Measurements from ENCODE around the gene FBXL16.

The FBXL16 gene

DNA sequence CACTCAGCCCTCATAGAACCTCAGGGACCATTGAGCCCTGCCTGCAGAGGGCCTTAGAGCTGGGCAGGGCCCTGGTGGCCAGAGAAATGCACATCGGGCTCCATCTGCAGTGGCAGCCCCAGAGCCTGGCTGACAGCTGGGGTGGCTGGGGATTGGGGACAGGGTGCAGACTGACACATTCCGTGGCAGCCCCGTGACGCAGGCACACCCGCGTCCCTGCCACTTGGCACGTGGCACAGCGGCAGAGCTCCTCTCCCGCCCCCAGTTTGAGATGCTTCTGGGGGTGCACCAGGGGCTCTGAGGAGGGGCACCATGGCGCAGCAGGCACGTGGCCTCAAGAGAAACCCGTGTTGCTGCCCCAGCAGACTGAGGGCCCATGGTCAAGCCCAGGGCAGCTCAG, 2.2 kb downstream of the FBXL16 start:
- H3K36me3 ChIP-seq (replicated peaks; ENCODE audit: low read depth, low read length) = no peaks in the 10 kb centered on the region
- H3K9me3 ChIP-seq (ENCODE audit: insufficient read depth, low read length) = no peaks in the 10 kb centered on the region
- no peak overlapping the region for H2AFZ ChIP-seq (ENCODE audit: low read depth, low read length)
- TF ChIP-seq CTCF (IDR thresholded peaks at IDR 0.05; ENCODE audit: low read depth, low read length) (no peak), EZH2phosphoT487 (IDR thresholded peaks at IDR 0.05; ENCODE audit: low read depth) (no peak)
- H3K4me1 ChIP-seq (ENCODE audit: low read length) = no peaks in the 10 kb centered on the region
- no peak overlapping the region for H3K9ac ChIP-seq (ENCODE audit: low read length)
- H3K79me2 ChIP-seq (ENCODE audit: low read length) = no peaks in the 10 kb centered on the region
- no peaks in the 10 kb centered on the region for H3K27me3 ChIP-seq (ENCODE audit: low read depth, low read length)
- H3K27ac ChIP-seq (ENCODE audit: low read length) = no peak overlapping the region
- H3K4me3 ChIP-seq (ENCODE audit: low read length) = no peak overlapping the region
- no peak overlapping the region for H3K4me2 ChIP-seq (ENCODE audit: low read length)
- H4K20me1 ChIP-seq (ENCODE audit: insufficient read depth, low read length) = no peaks in the 10 kb centered on the region

- Histone ChIP-seq H3K36me3 (replicated peaks; ENCODE audit: low read depth, low read length) (no peaks in the 10 kb centered on the region), H3K9me3 (ENCODE audit: insufficient read depth, low read length) (no peaks in the 10 kb centered on the region), H3K27me3 (ENCODE audit: low read depth, low read length) (no peaks in the 10 kb centered on the region), H3K4me2 (ENCODE audit: low read length) (no peak overlapping the region), H4K20me1 (ENCODE audit: insufficient read depth, low read length) (no peaks in the 10 kb centered on the region), H3K27ac (ENCODE audit: low read length) (no peak overlapping the region), H3K4me3 (ENCODE audit: low read length) (no peak overlapping the region), H2AFZ (ENCODE audit: low read depth, low read length) (no peak overlapping the region), H3K4me1 (ENCODE audit: low read length) (no peaks in the 10 kb centered on the region), H3K79me2 (ENCODE audit: low read length) (no peaks in the 10 kb centered on the region), H3K9ac (ENCODE audit: low read length) (no peak overlapping the region)
- TF ChIP-seq EZH2phosphoT487 (IDR thresholded peaks at IDR 0.05; ENCODE audit: low read depth) (no peak), CTCF (IDR thresholded peaks at IDR 0.05; ENCODE audit: low read depth, low read length) (no peak)
Observed at GRCh38 chr16:702341-702740, 3.3 kb downstream of the FBXL16 start.

- H3K27me3 ChIP-seq (ENCODE audit: low read depth, low read length) = no peaks in the 10 kb centered on the region
- H3K36me3 ChIP-seq (replicated peaks; ENCODE audit: low read depth, low read length) = no peaks in the 10 kb centered on the region
- H3K79me2 ChIP-seq (ENCODE audit: low read length) = no peaks in the 10 kb centered on the region
- no peaks in the 10 kb centered on the region for H3K9me3 ChIP-seq (ENCODE audit: insufficient read depth, low read length)
- H3K9ac ChIP-seq (ENCODE audit: low read length) = no peak overlapping the region
- H2AFZ ChIP-seq (ENCODE audit: low read depth, low read length) = no peak overlapping the region
- H4K20me1 ChIP-seq (ENCODE audit: insufficient read depth, low read length) = no peaks in the 10 kb centered on the region
- no peaks in the 10 kb centered on the region for H3K4me1 ChIP-seq (ENCODE audit: low read length)
- TF ChIP-seq CTCF (IDR thresholded peaks at IDR 0.05; ENCODE audit: low read depth, low read length) (no peak), EZH2phosphoT487 (IDR thresholded peaks at IDR 0.05; ENCODE audit: low read depth) (no peak)
- no peak overlapping the region for H3K27ac ChIP-seq (ENCODE audit: low read length)
- H3K4me3 ChIP-seq (ENCODE audit: low read length) = no peak overlapping the region
- no peak overlapping the region for H3K4me2 ChIP-seq (ENCODE audit: low read length)
Observed at GRCh38 chr16:700684-701584, 4.7 kb downstream of the FBXL16 start.

- Histone ChIP-seq H3K27me3 (ENCODE audit: low read depth, low read length) (no peaks in the 10 kb centered on the region), H3K27ac (ENCODE audit: low read length) (no peak overlapping the region), H3K4me2 (ENCODE audit: low read length) (no peak overlapping the region), H4K20me1 (ENCODE audit: insufficient read depth, low read length) (no peaks in the 10 kb centered on the region), H3K4me1 (ENCODE audit: low read length) (no peaks in the 10 kb centered on the region), H3K79me2 (ENCODE audit: low read length) (no peaks in the 10 kb centered on the region), H3K9ac (ENCODE audit: low read length) (no peak overlapping the region), H3K36me3 (replicated peaks; ENCODE audit: low read depth, low read length) (no peaks in the 10 kb centered on the region), H2AFZ (ENCODE audit: low read depth, low read length) (no peak overlapping the region), H3K9me3 (ENCODE audit: insufficient read depth, low read length) (no peaks in the 10 kb centered on the region), H3K4me3 (ENCODE audit: low read length) (no peak overlapping the region)
- TF ChIP-seq EZH2phosphoT487 (IDR thresholded peaks at IDR 0.05; ENCODE audit: low read depth) = no peak
Observed at GRCh38 chr16:698911-699671, 6.5 kb downstream of the FBXL16 start.
